Right lobe of liver (tissue), 6 donors: Measurements from ENCODE around the gene SAV1. TPM values are rescaled to one million over a fixed set of nuclear protein-coding genes. Genes with fewer than 3 reads are reported as not detected.

Source experiments
- ATAC-seq, 4 donors: fragments of 200-7000 bp; cut with Tn5 transposase; one replicate each; pipeline ENCODE4 v1.9.1; 2020; ENCODE audit warnings: mild to moderate bottlenecking in 4 of 4, moderate library complexity in 4 of 4
- DNase-seq, 3 donors: peaks; one replicate each; pipeline ENCODE4 v3.0.0-alpha.2; 2020
- H3K27ac ChIP-seq, 3 donors: fragments of 200-600 bp; one replicate each; pipeline ENCODE4 v1.8.0; 2022
- H3K27me3 ChIP-seq, 2 donors: fragments of 200-600 bp; one replicate each; pipeline ENCODE4 v1.8.0; 2022
- H3K36me3 ChIP-seq, 4 donors: fragments of 200-600 bp; sonication (generic) in 1 of 4; one replicate each; pipeline versions ENCODE4 v1.5.1 to v1.8.0; 2017 to 2022; ENCODE audit warnings: control low read depth in 1 of 4
- H3K4me1 ChIP-seq, 4 donors: fragments of 200-600 bp; sonication (generic) in 1 of 4; one replicate each; pipeline versions ENCODE4 v1.5.1 to v1.8.0; 2017 to 2022; ENCODE audit warnings: control low read depth in 1 of 4
- H3K4me3 ChIP-seq, 3 donors: fragments of 200-600 bp; one replicate each; pipeline ENCODE4 v1.8.0; 2022
- H3K9me3 ChIP-seq, 4 donors: fragments of 200-600 bp; sonication (generic) in 1 of 4; one replicate each; pipeline versions ENCODE4 v1.5.1 to v1.8.0; 2017 to 2022; ENCODE audit warnings: control low read depth in 1 of 4
- POLR2A ChIP-seq: fragments of 450-650 bp; IDR thresholded peaks from one replicate; pipeline ENCODE4 v1.6.1; 2017; ENCODE audit warnings: antibody characterized with exemption, mild to moderate bottlenecking
- WGBS: methylation state at CpG from one replicate; pipeline ENCODE4 v1.1.6; 2018; ENCODE audit warnings: low coverage, low lambda C conversion rate; ENCODE audit not compliant: insufficient coverage; ENCODE audit errors: missing lambda C conversion rate; 5-methylcytosine and 5-hydroxymethylcytosine counted together
- intact Hi-C, 2 donors: fragments of 100-400 bp; cut with DNase I; formaldehyde crosslinking; loops; one replicate each; pipeline versions ENCODE4 v1.11.2 to v1.14.1; 2022
- total RNA-seq, 6 experiments: library from RNA; depleted of rRNA in 2 of 6; stranded (reverse); fragments of >200 nt in 2 of 6; fragmentation: NEBNext Ultra II Directional in 3 of 6; extraction: Animal tissue kit (Norgen Biotek cat#: 25700) in 3 of 6; gene quantifications; one replicate each; pipeline versions ENCODE4 v1.1.0 to v1.2.4, GENCODE V29; 2016 to 2023
- TF ChIP-seq, protein P1 (sequence below), 4 donors: fragments of 200-600 bp in 3 of 4; fragments of 450-650 bp in 1 of 4; IDR thresholded peaks; one replicate each; pipeline versions ENCODE4 v1.5.1 to v1.8.0; 2016 to 2022; ENCODE audit warnings: antibody characterized with exemption in 4 of 4, mild to moderate bottlenecking in 2 of 4
- donor health status: DM: no; HTN: yes; CAD: no.
- donor health status: DM: no; HTN: no; CAD: no.
- donor health status: DM: no; HTN: no; CAD: no.
- donor health status: DM: no; HTN: yes; CAD: no.
- donor health status: DM: no; HTN: yes; CAD: no.

The SAV1 gene
- total RNA-seq, 6 experiments from 2014 or later, result 7.8 to 13.8 (median 10.0) TPM

DNA sequence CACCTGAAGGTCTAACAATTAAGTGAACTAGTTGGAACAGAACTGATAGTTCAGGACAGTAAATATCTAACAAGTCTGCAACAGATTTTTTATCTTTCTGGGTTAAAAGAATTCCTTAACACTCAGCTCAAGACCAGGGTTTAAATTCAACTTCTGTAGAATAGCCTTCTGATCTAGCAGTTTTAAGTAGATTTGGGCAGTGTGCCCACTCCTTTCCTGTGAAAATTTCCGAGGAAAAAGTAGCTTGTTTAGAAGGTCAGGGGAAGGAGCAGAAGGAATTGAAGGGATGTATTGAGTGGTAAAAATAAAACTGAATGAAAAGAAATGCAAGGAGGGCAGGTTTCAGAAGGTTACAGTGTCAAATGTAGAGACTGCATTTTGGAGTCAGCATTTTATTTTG is 62.3 kb downstream of the SAV1 start:
- no peaks in the 10 kb centered on the region for H3K9me3 ChIP-seq
- ATAC-seq, result peak in 2 of 4 donors; percentile 21 to 23
- WGBS, result 17% methylated on average over 1 of the region's 1 CpG
- intact Hi-C loops, result loop anchor here in 1 of 2 donors (10.0 kb wide), 1 partner anchor 169 kb away; no protein-coding TSS in a partner anchor
- no peak overlapping the region for H3K4me3 ChIP-seq
- H3K27me3 ChIP-seq, result no peaks in the 10 kb centered on the region
- no peaks in the 10 kb centered on the region for H3K36me3 ChIP-seq
- no peak for DNase-seq
- no peaks in the 10 kb centered on the region for H3K4me1 ChIP-seq
- TF ChIP-seq, protein P1, sequence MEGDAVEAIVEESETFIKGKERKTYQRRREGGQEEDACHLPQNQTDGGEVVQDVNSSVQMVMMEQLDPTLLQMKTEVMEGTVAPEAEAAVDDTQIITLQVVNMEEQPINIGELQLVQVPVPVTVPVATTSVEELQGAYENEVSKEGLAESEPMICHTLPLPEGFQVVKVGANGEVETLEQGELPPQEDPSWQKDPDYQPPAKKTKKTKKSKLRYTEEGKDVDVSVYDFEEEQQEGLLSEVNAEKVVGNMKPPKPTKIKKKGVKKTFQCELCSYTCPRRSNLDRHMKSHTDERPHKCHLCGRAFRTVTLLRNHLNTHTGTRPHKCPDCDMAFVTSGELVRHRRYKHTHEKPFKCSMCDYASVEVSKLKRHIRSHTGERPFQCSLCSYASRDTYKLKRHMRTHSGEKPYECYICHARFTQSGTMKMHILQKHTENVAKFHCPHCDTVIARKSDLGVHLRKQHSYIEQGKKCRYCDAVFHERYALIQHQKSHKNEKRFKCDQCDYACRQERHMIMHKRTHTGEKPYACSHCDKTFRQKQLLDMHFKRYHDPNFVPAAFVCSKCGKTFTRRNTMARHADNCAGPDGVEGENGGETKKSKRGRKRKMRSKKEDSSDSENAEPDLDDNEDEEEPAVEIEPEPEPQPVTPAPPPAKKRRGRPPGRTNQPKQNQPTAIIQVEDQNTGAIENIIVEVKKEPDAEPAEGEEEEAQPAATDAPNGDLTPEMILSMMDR (IDR thresholded peaks at IDR 0.05), result no peak
- no peak for TF ChIP-seq POLR2A
- H3K27ac ChIP-seq, result no peak overlapping the region

DNA sequence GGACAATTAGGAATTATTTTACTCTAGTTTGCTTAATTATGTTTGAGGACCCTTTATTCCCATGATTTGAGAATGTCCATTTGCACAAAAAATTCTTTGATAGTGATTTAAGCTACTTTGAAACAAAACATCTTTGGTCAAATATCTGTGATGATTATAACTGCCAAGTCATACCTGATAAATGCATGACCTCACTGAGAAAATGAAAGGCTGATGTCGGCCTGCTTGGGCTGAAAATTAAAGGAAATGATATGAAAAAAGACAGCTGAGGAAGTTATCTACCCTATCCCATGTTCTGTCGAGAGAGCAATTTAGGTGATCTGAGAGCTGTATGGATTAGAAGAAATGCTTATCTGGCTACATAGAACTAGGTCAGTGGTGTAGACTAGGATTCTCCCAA is 64.5 kb downstream of the SAV1 start:
- TF ChIP-seq, protein P1 (IDR thresholded peaks at IDR 0.05), result no peak
- TF ChIP-seq POLR2A, result no peak
- DNase-seq, result no peak
- no peaks in the 10 kb centered on the region for H3K9me3 ChIP-seq
- H3K36me3 ChIP-seq, result no peaks in the 10 kb centered on the region
- 63% methylated on average over 2 of the region's 2 CpGs for WGBS
- H3K27ac ChIP-seq, result no peak overlapping the region
- no peak for ATAC-seq
- intact Hi-C loops, result loop anchor here in 1 of 2 donors (10.0 kb wide), 1 partner anchor 171 kb away; no protein-coding TSS in a partner anchor
- peaks cover 0 to 4% (median 0%) of the 10 kb centered on the region in 4 donors for H3K4me1 ChIP-seq
- no peaks in the 10 kb centered on the region for H3K27me3 ChIP-seq
- H3K4me3 ChIP-seq, result no peak overlapping the region

DNA sequence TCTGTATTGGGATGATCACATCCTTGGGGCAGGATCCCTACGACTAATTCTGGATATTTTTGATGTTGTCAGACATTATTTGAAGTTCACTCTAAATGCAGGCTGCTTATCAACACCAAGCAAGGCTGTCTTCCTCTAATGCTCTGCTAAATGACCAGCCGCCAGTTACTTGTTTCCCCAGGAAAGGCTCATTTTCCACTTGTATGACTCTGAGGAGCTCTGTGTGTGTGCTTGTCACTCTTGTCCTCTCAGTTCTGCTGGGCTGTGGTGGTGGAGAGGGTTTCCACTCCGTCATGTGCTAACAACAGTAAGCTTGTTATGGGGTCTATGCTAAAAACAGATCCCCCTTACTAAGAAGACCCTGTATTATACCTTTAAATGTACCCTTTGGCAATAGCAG is 66.1 kb downstream of the SAV1 start:
- DNase-seq (no peak), ATAC-seq (peak in 2 of 4 donors; percentile 36 to 43)
- Histone ChIP-seq H3K36me3 (no peaks in the 10 kb centered on the region), H3K4me3 (no peak overlapping the region), H3K27me3 (no peaks in the 10 kb centered on the region), H3K4me1 (peaks cover 0 to 4% (median 0%) of the 10 kb centered on the region in 4 donors), H3K9me3 (no peaks in the 10 kb centered on the region), H3K27ac (no peak overlapping the region)
- intact Hi-C loops, result loop anchor here in 1 of 2 donors (10.0 kb wide), 1 partner anchor 173 kb away; no protein-coding TSS in a partner anchor
- TF ChIP-seq, protein P1 (IDR thresholded peaks at IDR 0.05), result no peak
- TF ChIP-seq POLR2A, result no peak
- 66% methylated on average over 2 of the region's 3 CpGs for WGBS

DNA sequence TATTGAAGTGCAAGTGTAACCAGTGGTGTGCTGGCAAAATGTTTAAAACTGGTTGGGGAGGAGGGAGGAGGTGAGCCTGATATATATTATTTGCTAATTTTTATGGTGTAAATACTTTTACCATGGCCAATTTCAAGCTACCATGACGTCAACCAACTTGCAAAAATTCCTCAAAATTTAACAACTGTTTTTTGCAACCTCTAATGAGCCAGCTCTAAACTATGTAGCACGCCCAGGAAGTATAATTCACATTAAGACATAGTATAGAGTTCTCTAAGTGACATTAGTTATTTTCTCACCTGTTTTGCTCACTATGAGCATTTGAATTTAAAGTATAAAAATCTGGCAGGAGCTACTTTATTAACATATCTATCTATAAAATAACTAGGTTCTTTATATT is 66.7 kb downstream of the SAV1 start:
- Histone ChIP-seq H3K9me3 (no peaks in the 10 kb centered on the region), H3K4me3 (no peak overlapping the region), H3K4me1 (peaks cover 0 to 4% (median 0%) of the 10 kb centered on the region in 4 donors), H3K27ac (no peak overlapping the region), H3K27me3 (no peaks in the 10 kb centered on the region), H3K36me3 (no peaks in the 10 kb centered on the region)
- intact Hi-C loops, result loop anchor here in 1 of 2 donors (10.0 kb wide), 1 partner anchor 173 kb away; no protein-coding TSS in a partner anchor
- TF ChIP-seq POLR2A, result no peak
- TF ChIP-seq, protein P1 (IDR thresholded peaks at IDR 0.05), result no peak
- 63% methylated on average over 2 of the region's 2 CpGs for WGBS
- DNase-seq (no peak), ATAC-seq (no peak)
